HG02798 (cell line): ENCODE results near the gene PQBP1.

Experiments
- ATAC-seq: cut with Tn5 transposase; IDR thresholded peaks from one replicate; pipeline ENCODE4 v1.9.1; 2021; ENCODE audit warnings: mild to moderate bottlenecking; ENCODE audit not compliant: unreplicated experiment, poor library complexity

PQBP1 gene

DNA sequence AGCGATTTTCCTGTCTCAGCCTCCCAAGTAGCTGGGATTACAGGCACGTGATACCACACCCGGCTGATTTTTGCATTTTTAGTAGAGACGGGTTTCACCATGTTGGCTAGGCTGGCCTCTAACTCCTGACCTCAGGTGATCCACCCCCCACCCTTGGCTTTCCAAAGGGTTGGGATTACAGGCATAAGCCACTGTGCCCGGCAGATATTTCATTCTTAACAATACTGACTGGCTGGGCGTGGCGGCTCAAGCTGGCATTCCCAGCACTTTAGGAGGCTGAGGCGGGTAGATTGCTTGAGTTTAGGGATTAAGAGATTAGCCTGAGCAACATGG lies 1.3 kb downstream of the PQBP1 start:
- ATAC-seq: no peak

DNA sequence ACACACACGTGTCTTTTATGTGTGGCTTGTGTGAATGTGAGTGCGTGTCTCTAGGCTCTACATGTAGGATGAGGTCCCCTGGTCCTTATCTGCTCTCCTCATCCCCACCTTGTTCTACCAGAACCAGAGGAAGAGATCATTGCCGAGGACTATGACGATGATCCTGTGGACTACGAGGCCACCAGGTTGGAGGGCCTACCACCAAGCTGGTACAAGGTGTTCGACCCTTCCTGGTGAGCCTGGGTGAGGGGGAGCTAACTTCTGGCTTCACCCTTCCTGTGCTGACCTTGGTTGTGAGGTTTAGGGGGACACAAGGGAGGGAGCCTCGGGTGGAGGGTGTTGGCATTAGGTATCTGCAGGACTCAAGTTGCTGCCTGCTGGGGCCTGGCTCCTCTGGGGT lies 3.3 kb downstream of the PQBP1 start:
- ATAC-seq: no peak

DNA sequence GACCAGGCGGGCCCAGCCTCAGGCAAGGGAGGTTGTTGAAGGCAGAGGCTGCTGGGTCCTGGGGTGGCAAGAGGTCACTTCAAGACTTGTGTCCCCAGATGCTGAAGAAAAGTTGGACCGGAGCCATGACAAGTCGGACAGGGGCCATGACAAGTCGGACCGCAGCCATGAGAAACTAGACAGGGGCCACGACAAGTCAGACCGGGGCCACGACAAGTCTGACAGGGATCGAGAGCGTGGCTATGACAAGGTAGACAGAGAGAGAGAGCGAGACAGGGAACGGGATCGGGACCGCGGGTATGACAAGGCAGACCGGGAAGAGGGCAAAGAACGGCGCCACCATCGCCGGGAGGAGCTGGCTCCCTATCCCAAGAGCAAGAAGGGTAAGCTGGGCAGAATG lies 4.4 kb downstream of the PQBP1 start:
- no peak for ATAC-seq

DNA sequence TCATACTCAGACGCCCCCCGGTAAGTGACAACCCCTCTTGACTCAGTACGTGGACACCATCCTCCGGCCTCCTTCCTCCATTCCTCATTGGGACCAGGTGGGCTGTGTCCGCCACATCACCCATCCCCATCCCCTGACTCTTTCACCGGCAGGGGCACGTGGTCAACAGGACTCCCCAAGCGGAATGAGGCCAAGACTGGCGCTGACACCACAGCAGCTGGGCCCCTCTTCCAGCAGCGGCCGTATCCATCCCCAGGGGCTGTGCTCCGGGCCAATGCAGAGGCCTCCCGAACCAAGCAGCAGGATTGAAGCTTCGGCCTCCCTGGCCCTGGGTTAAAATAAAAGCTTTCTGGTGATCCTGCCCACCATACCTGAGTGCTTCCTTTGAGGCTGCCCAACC lies 5.0 kb downstream of the PQBP1 start:
- ATAC-seq: no peak

DNA sequence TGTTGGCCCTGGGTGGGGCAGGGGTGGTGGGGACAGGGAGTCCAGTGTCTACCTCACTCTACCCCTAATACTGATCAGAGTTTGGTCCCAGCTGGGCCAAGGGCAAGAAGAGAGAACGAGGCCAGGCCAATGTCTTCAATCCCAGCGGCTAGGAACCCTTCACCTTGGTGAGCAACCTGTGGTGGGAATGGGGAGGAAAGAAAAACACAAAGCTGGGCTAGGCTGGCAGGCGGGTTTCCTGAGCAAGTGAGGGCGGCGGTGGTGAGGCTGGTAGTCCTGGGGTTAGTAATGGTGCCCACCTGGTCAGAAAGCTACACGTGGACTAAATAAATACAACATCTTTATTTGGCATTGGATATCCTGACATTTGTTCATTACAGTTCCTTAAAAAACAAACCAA lies 5.6 kb downstream of the PQBP1 start:
- ATAC-seq: no peak

DNA sequence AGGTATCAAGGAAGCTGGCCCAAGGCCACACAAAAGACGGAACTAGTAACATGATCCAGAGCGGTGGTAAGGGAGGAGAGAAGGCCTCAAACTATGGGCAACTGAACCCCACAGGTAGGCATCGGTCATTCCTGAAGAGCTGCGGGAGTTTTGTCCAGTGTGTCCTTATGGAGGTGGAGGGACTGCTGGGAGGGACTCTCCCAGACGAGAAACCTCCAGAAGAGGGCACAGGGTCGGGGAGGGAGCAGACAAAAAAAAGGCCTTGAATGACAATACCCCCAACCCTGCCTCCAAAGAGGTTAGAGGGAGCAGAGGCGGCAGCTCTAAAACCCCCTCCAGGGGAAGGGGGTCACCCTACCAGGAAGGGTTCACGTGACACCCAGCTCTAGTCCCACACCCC lies 6.5 kb downstream of the PQBP1 start:
- no peak for ATAC-seq

DNA sequence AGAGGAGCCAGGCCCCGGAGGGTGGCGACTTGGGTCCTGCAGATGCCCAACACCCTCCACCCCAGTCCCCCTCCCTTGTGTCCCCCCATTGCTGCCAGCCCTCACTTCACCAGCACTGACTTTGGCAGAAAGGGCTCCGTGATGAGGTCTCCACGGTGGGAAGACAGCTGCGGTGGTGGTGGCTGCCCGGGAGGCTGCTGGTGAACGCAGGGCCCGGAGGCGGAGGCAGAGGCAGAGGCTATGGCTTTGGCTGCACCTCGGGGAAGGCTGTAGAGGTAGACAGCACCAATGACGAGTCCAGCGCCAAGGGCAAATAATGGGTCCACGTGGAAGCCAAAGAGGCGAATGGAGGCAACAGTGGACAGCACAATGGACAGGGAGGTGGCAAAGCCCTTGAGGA lies 6.9 kb downstream of the PQBP1 start:
- ATAC-seq: no peak

DNA sequence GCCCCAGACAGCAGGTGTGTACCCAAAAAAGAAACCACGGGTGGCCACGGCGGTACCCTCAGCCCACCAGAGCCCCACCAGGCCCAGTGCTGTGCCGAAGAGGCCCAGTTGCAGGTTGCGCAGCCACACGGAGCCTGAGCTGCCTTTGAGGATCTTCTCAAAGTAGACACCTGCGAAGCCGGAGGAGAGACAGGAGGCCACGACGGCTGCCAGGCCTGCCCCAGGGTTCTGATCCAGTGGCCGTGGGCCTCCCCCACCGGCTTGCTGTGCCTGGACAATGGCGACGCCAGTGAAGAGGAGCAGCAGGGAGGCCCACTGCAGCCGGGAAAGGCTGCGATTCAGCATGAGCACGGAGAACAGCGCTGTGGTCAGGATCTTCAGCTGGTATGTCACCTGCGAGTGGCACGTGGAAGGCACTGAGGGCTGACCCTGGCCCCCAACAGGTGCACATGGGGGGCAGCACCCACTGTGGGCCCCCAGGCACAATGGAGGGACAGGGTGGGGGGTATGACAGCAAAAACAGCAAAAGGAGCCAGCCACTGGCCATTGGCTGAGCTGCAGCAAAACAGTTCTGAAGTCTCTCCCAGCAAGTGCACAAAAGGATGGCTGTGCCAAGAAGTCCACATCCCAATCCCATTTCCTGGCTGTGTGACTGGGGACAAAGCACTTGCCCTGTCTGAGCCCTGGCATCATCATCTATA lies 7.5 kb downstream of the PQBP1 start:
- ATAC-seq: no peak

DNA sequence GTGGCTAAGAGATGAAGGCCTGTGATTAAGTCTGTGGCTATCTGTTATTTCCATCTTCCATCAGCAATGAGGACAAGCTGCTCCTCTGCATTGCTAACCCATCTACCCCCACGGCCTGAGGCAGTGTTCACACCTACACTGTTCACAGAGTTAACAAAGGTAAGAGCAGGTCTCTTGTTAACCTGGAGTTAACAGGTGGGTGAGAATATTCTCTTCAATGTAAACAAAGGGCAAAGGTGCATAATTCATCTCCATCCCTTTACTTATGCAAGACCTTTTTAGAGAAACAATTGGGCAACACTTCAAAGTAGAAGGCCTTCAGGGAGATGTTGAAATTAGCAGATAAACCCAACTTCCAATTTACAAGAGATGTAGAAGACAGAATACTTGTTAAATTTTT lies 10.9 kb downstream of the PQBP1 start:
- no peak for ATAC-seq

DNA sequence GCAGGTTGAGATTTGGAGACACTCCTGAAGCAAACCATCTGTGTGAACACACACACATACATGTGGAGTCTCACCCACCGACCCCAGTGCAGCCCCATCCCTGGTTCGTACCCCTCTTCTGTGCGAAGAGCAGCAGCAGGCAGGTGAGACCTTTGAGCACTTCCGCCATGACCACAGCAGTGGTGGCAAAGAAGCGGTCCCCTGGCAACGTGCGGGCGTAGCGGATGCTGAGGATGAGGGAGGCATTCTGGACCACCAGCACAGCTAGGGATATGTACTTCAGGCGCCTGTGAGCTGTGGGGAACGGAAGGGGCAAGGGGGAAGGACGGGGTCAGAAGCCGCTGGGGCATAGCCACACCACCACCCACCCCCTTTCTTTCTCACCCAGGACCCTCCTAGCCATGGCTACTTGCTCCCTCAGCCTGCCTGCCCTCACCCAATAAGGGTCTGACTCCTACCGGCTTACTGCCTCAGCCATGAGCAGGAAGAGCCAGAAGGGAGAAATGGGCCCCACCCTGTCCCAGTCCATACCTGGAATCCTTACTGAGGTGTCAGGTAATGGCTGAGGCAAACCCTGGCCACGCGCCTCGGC lies 12.1 kb downstream of the PQBP1 start:
- no peak for ATAC-seq

DNA sequence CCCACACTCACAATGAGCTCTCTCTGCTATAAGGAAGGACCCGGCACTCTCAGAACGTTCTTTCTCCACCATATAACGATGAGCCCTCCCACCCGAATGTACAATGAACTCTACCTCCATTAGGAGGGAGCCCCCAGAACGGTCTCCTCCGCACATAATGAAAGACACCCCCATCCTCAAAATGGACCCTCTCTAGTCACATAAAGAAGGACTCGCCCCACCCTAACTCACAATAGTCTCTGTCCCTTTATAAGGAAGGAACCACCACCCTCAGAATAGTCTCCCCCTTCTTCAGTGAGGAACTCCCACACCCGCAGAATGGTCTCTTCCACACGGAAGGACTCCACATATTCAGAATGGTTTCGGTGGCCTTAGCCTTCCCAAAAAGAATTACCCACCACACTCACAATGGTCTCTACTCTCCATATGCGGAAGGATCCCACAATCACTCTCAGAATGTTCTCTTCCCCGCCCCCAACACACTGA lies 13.2 kb downstream of the PQBP1 start:
- no peak for ATAC-seq

DNA sequence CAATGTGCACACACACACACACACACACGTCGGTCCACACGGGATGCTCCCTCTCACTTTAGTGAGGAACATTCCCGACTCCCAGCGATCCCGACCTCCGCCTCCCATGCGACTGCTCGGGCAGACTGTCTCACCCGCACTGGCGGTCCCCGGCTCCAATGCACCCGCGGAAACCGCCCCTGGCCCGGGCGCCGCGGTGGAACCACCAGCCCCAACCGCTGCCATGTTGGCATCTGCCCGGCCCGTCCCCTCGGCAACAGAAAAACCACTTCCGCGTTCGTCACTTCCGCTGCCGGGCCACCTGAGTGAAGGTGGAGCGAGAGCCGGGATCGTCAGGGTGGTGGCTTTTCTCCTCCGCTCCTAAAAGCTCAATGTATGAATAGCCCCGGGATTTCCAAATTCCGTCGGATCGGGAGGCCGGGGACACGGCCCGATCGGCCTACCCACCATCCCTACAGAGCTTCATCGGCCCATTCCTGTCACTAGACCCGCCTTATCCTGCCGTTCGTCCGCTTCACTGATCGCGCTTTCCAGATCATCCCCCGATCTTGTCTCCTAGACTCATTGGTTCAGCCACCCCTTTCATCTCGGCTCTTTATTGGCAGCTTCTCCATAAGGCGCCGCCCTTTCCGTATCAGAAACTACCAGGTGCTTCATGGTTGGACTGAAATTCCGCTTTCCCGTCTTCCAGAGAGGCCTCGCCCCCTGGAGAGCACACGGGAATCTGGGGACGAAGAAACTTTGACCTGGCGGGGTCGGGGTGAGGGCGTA lies 13.9 kb downstream of the PQBP1 start, which contains the start of gene SLC35A2:
TSS of gene SLC35A2 (minus strand) at position 235 of the 771 bp plus-strand sequence. CDS start at position 225, 10 bp downstream.
- peak; percentile 73 for ATAC-seq

DNA sequence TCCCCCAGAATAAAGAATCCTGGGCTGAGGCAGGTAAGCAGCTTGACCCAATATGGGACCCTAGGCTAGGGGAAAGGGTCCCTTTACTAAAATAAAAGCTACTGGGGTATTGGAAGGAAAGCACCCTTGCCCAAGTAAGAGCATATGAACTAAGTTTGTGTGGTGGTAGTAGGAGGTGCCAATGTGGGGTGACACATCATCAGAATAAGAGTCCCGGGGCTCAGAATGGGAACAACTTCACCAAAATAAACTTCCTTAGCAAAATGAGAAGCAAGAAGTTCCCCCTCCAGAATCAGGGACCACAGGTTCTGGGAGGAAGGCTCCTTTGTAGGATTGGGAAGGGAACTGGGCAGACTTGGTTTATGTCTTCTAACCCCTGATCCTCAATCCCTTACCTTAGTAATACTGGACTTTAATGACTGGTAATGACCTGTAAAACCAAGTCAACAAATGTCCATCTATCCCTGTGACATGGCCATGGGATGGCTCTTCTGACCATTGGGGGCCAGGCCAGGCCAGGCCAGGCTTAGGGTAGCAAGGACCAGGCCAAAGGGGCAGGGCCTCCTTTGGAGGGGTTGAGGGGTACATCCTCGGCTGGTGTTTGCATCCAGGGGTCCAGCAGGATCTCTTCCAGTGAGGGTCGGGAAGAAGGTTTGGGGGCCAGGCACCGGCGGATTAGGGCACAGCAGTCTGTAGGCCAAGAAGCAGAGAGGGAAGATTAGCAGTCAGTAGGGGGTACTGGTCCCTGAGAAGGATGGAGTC lies 16.1 kb downstream of the PQBP1 start:
- ATAC-seq: no peak

DNA sequence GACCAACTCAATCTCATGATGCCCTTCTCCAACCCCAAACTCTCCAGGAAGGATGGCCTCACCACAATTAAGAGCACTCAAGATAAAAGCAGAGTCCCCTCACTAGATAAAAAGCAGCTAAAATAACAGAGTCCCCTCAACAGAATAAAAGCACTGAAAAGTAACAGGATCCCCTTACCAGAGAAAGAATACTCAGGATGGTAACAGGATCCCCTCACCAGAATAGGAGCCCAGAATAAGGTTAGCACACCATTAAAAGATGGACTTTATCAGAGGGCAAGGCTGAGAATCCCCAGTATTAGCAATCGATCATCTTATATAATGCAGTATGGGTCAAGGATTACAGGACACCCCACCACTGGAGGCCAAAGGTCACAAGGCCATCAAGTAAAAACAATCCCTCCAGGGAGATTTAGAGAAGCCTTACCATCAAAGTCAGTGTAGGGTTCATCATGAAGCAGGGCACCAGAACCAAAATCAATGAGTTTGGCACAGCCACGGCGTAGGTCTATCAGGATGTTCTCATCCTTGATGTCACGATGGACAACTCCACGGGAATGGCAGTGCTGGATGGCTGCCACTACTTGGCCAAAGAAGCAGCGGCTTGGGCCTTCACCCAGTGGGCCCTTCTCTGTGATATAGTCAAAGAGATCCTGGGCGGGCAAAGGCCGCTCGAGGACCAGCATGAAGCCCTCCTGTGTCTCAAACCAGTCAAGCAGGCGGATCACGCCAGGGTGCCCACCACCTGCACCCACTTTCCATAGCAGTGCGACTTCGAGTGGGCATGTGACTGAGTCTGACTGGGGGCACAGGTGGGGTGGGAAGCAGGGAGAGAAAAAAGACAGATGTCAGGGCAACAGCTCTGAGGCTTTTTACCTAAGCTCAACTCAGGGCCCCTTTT lies 17.1 kb downstream of the PQBP1 start:
- no peak for ATAC-seq

DNA sequence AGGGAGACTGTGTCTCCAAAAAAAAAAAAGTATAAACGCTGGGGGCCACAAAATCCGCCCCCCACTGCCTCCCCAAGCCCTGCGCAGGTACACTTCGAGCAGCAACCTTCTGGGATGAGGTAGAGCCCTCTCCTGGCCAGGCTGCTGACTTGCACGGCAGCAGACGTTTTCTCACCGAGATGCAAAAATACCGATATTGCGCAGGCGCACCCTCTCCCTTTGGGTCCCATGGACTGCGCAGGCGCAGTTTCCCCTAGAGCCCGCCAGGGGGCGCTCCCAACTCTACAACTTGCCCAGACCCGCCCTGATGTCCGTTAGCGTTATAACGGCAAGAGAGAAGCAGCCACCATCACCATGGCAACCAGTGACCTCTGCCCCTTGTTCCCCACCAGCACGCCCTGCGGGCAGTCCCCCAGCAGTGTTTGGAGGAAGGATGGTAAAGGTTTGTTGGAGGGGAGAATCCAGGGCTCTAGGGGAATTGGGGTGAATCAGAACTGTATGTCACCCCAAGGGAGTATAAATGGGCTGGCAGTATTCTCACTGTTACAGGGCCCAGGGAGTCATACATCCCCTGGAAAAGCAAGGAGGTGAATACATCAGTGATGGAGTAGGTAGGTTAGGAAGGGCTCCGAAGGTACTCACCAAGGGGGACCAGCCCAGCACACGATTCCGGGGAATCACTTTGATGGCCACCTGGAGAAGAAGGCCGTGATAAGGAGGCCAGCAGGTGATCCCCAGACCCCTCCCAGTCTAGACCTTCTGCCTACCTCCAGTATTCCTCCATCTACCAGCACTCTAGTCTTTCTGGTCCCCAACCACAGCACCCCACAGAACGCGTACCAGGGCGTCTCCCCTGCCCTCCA lies 19.6 kb downstream of the PQBP1 start:
- ATAC-seq: peak; percentile 39

DNA sequence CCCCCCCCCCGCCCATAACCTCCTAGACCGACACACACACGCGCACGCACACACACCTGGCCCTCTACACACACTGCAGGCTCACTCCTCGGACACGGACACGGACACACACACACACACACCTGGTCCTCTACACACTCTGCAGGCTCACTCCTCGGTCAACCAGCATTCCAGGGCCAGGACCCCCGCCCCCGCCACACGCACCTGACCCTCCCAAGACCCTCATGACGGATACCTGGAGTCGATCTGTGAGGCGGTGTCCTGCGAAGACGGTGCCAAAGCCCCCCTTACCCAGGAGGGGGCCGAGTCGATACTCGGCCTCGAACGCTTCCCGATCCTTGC lies 20.5 kb downstream of the PQBP1 start:
- ATAC-seq: no peak

DNA sequence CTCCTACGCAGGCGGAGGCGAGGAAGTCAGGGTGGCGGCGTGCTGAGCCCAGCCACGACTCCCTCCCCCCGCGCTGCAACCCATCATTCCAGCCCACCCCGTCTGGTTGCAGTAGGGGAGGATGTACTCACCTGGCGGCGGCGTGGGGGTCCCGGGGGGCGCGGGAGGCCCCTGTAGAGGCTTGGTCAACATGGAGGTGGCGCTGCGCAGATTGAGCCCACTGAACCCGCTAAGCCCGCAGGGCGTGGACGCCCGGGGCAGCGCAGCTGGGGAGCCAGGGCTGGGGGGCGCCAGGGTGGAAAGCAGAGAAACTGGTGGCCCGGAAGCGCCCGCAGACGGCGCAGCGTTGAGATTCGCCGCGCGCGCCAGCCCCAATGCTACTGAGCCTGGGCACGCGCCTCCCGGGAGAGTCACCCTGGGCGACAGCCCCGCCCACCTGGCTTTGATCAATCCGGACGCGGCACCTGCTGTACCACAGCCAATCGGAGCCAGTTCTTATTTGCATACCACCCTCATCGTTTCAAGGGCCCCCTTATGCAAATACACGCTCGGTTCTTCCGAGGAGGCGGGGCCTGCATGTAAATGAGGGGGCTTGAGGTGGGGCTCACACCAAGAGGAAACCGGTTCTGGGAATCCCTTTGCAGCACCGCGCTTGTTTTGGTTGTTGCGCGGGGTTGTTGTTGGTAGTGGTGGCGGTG lies 21.1 kb downstream of the PQBP1 start, which contains the start of gene PIM2:
TSS of gene PIM2 (minus strand) at position 382 of the 698 bp plus-strand sequence. CDS start at position 192, 190 bp downstream.
- peak; percentile 84 for ATAC-seq

DNA sequence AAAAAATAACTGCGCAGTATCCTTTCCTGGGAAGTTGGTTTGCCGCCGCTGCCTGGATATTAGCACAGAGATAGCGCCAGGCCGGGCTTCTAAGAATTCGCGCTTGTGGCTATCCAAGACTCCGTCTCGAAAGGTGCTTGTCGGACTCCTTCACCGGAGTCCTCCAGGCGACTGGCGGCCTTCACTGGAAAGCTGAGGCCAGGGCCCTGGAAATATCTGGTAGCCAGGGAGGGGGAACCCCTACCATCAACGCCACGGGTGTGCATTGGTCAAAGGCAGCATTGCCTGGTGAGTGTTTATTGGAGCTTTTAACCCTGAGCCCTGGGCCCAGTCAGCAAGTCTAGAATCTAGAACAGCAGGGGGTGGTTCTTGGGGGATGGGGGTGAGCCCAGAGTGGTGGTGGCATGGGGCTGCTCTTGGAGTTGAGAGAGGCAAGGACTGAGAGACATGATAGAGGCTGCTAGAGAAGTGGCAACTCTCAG lies 21.7 kb downstream of the PQBP1 start:
- no peak for ATAC-seq
